ENCODE measurements around the gene COIL.

The COIL gene

GRCh38 chr17:56935461-56935860, 25.4 kb downstream of the COIL start:
- DNase-seq (ENCODE audit: extremely low read depth, low read depth) = no peak
- no peak overlapping the region for H3K4me3 ChIP-seq (replicated peaks; ENCODE audit: low read depth, low read length)
- TF ChIP-seq, protein P1, sequence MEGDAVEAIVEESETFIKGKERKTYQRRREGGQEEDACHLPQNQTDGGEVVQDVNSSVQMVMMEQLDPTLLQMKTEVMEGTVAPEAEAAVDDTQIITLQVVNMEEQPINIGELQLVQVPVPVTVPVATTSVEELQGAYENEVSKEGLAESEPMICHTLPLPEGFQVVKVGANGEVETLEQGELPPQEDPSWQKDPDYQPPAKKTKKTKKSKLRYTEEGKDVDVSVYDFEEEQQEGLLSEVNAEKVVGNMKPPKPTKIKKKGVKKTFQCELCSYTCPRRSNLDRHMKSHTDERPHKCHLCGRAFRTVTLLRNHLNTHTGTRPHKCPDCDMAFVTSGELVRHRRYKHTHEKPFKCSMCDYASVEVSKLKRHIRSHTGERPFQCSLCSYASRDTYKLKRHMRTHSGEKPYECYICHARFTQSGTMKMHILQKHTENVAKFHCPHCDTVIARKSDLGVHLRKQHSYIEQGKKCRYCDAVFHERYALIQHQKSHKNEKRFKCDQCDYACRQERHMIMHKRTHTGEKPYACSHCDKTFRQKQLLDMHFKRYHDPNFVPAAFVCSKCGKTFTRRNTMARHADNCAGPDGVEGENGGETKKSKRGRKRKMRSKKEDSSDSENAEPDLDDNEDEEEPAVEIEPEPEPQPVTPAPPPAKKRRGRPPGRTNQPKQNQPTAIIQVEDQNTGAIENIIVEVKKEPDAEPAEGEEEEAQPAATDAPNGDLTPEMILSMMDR (IDR thresholded peaks at IDR 0.05; ENCODE audit: low read depth, low read length, missing control alignments) = no peak

- TF ChIP-seq, protein P1 (IDR thresholded peaks at IDR 0.05; ENCODE audit: low read depth, low read length, missing control alignments) = no peak
- no peak for DNase-seq (ENCODE audit: extremely low read depth, low read depth)
- no peak overlapping the region for H3K4me3 ChIP-seq (replicated peaks; ENCODE audit: low read depth, low read length)
Measured at GRCh38 chr17:56934280-56934679, 26.6 kb downstream of the COIL start.

GRCh38 chr17:56933868-56934267, 27.0 kb downstream of the COIL start:
- no peak for DNase-seq (ENCODE audit: extremely low read depth, low read depth)
- TF ChIP-seq, protein P1 (IDR thresholded peaks at IDR 0.05; ENCODE audit: low read depth, low read length, missing control alignments) = no peak
- no peak overlapping the region for H3K4me3 ChIP-seq (replicated peaks; ENCODE audit: low read depth, low read length)

DNA sequence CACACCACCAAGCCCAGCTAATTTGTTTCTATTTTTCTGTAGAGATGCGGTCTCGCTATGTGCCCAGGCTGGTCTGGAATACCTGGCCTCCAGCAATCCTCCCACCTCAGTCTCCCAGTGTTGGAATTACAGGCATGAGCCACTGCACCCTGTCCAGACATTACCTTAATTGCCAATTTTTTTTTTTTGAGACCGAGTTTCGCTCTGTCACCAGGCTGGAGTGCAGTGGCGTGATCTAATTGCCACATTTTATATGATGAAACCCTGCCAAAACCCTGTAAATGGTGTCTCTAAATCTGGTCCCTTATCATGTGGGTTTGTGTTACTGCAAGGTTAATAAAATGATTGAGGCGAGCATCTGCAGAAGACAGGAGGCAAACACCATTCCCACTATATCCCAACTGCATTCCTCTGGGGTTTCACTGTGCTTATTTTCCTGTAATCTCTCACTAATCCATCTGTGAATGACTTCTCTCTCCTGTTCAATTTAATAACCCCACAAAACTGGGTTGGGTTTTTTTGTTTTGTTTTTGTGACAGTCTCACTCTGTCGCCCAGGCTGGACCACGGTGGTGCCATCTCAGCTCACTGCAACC, 27.6 kb downstream of the COIL start:
- DNase-seq (ENCODE audit: extremely low read depth, low read depth) = no peak
- no peak overlapping the region for H3K4me3 ChIP-seq (replicated peaks; ENCODE audit: low read depth, low read length)
- TF ChIP-seq, protein P1 (IDR thresholded peaks at IDR 0.05; ENCODE audit: low read depth, low read length, missing control alignments) = no peak

GRCh38 chr17:56930739-56931337, 30.0 kb downstream of the COIL start:
- no peak for DNase-seq (ENCODE audit: extremely low read depth, low read depth)
- TF ChIP-seq, protein P1 (IDR thresholded peaks at IDR 0.05; ENCODE audit: low read depth, low read length, missing control alignments) = no peak
- no peak overlapping the region for H3K4me3 ChIP-seq (replicated peaks; ENCODE audit: low read depth, low read length)

DNA sequence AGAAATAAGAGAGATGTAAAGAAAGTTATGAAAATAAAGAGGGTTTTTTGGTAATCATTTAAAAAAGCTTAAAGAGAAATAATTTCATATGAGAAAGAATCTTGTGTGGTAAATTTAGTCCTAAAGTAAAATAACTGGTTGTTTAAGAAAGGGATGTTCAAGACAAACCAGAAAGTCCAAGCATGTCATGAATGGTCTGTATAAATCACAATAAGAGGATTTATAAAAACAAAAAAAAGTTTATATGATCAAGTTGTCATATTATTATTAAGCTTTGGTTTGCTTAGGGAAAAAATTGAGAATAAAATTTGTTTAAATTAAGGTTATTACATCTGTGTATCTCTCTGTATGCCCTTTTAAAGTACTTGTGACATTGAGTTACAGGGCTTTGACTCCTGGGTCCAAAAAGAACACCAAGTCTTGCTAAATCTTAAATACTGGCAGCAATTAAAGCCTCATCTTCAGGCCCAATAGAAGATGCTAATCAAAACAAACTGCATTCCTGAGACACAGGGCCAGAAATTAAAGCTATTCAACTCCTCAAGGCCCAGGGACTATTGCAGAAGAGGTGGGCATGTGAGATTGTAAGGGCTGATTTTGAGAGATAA, 31.4 kb downstream of the COIL start:
- H3K4me3 ChIP-seq (replicated peaks; ENCODE audit: low read depth, low read length) = no peak overlapping the region
- TF ChIP-seq, protein P1 (IDR thresholded peaks at IDR 0.05; ENCODE audit: low read depth, low read length, missing control alignments) = no peak
- DNase-seq (ENCODE audit: extremely low read depth, low read depth) = no peak

Measured in HFF-Myc (cell line).